Activated CD4-positive, alpha-beta T cell treated with anti-CD3 and anti-CD28 coated beads, Interleukin-2, amount 50 U/mL, for 4 hours (primary cell): ENCODE results near the gene DDX39B.
"Not testable (repeated sequence)": the region's sequence is repeated elsewhere in the genome, so short reads cannot be mapped to it uniquely, and the experiment has no call there.

Experiments
- DNase-seq, 2 experiments: peaks; one replicate each; pipeline ENCODE4 v3.0.0-alpha.2; 2020

The DDX39B gene

GRCh38 chr6:31525932-31526591 lies 15.7 kb downstream of the DDX39B start:
- no peak for DNase-seq

DNA sequence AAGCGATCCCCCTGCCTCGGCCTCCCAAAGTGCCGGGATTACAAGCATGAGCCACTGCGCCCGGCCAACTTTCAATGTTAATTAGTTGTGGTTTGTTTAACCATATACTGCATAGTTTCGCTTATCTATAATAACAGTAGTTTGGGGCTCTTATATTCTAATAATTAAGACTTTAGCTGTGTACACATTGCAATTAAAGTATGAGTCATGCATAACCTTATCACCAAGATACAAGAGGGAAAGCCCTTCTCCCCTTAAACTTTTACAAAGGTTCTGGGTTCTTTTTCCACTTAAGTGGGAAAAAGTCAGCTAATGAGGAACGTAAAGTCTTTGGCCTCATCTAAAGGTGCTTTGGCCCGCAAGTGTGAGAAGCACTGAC lies 16.3 kb downstream of the DDX39B start:
- no peak for DNase-seq

DNA sequence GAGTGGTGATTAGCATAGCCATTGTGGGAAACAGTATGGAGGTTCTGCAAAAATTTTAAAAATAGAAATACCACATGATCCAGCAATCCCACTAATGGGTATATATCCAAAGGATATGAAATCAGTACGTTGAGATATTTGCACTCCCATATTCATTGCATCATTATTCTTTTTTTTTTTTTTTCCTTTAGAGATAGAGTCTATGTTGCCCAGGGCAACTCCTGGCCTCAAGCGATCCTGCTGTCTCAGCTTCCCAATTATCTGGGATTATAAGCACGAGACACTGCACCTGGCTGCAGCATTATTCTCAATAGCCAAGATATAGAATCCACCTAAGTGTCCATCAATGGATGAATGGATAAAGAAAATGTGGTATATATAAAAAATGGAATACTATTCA lies 20.0 kb downstream of the DDX39B start:
- no peak for DNase-seq

DNA sequence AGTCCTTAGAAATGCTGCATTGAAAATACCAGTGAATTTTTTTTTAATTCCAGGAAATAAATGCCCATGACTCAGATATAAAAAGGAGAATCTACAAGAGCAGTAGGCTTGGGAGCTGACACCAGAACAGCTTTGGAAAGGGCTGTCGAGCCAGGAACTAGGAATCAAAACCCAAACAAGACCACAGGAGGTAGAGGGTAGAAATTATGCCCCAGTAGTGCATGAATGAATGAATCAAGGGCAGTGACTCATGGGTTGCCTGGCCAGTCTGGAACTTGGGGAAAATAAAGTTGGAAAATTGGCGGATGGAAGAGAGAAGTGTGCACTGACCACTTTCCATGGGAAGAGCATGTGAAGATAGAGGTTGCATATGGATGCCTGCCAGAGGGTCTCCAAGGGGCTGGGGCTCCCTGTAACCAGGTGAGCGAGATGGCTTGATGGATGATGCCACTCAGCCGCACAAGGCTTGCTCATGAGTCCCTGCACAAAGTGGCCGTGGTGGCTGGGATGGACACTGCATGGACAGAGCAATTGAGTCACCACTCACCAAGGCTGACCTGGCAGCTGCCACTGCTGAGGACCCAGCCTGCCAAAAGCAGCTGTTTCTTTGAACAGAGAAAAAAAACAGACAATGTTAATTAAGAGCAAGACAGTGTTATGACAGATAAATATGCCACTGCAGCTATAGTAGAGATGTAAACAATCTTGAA lies 28.2 kb downstream of the DDX39B start:
- DNase-seq: no peak

DNA sequence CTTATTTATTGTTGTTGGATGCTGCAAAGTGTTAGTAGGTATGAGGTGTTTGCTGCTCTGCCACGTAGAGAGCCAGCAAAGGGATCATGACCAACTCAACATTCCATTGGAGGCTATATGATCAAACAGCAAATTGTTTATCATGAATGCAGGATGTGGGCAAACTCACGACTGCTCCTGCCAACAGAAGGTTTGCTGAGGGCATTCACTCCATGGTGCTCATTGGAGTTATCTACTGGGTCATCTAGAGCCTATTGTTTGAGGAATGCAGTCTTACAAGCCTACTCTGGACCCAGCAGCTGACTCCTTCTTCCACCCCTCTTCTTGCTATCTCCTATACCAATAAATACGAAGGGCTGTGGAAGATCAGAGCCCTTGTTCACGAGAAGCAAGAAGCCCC lies 31.8 kb downstream of the DDX39B start:
- no peak for DNase-seq

- not testable (repeated sequence) for DNase-seq
Measured at GRCh38 chr6:31509036-31509435, 32.8 kb downstream of the DDX39B start.

DNA sequence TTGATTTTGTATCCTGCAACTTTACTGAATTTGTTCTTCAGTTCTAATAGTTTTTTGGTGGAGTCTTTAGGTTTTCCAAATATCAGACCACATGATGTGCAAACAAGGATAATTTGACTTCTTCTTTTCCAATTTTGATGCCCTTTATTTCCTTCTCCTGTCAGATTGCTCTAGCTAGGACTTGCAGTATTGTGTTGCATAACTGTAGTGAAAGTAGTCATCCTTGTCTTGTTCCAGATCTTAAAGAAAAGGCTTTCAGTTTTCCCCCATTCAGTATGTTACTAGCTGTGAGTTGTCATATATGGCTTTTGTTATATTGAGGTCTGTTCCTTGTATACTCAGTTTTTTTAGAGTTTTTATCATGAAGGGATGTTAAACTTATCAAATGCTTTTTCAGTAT lies 39.2 kb downstream of the DDX39B start:
- DNase-seq: no peak

DNA sequence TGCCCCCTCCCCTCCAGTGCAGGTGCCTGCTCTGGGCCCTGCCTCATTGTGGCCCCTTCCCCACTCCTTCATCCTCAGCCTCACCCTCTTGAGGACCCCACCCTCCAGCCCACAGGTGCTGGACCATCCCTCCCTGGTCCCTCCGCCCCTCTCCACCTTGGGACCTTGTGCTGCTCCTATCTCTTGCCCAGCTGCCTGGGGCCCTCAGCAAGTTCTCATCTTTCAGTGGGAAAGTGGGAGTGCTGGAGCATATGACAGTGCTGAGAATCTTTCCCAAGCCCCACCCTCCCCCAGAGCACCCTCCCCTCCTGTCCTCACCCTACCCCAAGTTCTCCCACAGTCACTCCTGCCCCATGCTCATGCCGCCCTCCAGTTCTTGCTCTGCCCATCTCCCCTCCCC lies 42.2 kb downstream of the DDX39B start:
- not testable (repeated sequence) for DNase-seq

DNA sequence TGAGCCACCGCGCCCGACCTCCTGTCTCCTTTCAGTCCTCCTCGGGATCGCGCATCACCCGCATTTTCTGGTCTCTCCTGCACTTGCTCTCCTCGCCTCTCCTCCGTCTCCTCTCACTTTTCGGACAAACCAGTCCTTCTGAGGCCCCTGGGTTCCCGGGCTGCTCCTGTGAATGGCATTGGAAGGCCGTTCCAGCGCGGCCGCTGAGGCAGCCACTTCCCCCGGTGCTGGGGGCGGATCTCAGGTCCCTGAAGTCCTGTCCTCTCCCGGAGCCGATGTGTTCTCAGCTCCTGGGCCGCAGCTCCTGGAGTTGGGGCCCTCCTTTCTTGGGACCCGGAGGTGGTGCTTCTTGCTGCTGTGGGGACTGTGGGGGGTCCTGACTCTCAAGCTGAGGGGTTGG lies 43.1 kb downstream of the DDX39B start:
- DNase-seq: no peak

DNA sequence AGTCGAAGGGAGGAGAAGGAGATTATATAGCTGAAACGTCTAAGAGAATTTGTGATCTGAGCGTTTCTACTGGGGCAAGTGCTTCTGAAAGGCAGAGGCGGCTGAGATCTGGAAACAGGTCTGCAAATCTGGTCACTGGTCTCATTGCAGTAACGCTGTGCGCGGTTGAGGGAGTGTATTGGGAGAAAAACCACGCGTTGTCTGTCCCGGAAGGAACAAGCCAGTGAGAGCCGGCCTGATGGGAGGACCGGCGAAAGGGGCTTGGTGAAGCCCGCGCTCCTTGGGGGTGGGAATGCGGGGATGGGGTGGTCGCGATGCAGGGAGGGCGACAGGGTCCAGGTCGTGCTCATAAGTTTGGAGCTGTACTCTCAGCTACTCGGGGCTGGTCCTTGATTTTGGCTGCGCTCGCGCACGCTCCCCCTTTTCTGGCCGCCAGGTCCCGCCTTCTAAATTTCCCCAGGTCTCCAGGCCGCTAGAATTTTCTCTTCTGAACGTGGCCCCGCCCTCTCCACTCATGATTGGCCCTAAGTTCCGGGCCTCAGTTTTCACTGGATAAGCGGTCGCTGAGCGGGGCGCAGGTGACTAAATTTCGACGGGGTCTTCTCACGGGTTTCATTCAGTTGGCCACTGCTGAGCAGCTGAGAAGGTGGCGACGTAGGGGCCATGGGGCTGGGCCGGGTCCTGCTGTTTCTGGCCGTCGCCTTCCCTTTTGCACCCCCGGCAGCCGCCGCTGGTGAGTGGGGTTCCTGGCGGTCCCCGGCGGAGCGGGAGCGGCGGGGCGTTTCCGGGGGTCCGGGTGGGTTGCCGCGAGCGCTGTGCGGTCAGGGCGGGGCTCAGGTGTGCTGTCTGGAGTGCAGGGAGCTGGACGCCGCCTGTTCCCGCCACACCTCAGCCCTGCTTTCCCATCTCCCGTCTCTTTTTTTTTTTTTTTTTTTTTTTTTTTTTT lies 44.0 kb downstream of the DDX39B start, which contains the start of gene MICB:
MICB (plus strand) TSS at position 615 of the 946 bp plus-strand sequence; CDS start at position 664, 49 bp downstream.
- DNase-seq: peak; percentile 84 to 85

DNA sequence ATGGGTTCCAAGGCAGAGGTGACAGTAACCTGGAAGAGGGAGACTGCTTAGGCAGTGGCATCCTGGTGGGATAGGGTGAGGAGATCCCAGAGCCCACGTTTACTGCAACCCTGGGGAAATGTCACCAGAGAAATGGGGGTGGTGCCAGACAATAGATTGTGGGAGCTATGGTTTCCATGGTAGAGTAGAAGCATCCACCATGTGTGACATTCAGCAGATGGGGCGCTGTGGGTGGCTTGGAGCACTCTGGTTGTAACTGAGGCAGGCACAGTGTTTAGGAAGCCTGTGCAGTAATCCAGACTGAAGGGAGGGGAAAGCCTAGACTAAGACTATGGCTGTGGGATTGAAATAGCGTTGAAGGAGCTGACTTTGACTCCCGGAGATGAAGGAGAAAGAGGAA lies 45.0 kb downstream of the DDX39B start:
- not testable (repeated sequence) for DNase-seq

DNA sequence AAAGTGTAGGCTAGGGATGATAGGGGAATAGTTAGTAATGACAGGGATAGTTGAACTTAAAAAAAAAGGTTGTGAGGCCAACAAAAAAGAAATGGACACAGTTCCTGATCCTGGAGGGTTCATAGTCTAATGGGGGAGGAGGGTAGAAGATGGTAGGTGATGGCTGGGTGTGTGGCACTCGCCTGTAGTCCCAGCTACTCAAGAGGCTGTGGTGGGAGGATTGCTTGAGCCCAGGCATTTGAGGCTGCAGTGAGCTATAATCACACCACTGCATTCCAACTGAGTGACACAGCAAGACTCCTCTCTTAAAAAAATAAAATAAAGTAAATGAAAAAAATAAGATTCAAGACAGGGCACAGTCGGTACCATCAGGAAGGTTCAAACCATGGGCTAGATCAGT lies 46.2 kb downstream of the DDX39B start:
- no peak for DNase-seq

DNA sequence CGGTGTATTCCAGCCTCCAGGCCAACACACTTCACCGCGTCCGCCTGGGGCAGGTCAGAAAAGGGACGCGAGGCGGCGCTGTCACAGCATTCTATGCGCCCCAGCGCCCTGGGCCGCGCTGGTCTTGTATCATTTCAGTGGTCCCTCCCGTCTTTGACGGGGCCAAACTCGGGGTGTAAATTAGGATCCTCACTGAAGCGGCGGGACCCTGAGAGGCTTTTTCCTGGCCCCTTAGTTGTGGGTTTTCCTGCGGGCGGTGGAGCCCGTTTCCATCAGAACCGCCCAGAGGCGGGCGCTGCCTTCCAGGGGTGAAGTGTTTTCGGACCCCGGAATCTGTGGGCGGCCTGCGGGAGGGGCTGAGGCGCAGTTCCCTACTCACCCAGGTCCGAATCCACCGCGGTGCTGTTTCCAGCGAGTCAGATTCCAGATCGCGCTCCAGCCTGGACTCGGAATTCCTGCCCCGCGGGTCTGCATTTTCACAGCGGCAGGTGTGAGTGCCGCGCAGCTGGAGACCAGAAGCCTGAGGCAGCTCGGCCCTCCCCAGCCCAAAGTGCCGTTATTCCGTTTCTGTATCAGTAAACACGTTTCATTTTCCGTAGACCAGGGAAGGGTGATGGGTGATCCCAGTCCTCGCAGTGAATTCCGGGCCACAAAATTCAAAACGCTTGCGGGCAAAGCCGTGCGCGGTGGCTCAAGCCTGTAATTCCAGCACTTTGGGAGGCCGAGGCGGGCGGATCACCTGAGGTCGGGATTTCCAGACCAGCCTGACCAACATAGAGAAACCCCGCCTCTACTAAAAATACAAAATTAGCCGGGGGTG lies 47.7 kb downstream of the DDX39B start:
- DNase-seq: peak; percentile 71 to 73

DNA sequence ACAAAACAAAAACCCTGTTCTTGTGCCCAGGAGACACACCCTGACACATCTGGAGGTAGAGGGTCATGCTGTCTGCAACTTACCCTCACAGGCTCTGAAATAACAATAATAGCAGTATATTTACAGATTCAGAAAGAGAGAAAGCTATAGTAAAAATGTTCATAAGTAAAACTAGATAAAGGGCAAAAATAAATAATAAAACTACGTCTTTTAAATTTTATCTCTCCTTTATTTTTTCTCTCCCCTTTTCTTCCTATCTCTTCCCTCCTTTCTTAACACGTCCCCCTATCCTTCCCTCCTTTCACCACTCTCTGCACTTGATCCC lies 48.3 kb downstream of the DDX39B start:
- DNase-seq: not testable (repeated sequence)

DNA sequence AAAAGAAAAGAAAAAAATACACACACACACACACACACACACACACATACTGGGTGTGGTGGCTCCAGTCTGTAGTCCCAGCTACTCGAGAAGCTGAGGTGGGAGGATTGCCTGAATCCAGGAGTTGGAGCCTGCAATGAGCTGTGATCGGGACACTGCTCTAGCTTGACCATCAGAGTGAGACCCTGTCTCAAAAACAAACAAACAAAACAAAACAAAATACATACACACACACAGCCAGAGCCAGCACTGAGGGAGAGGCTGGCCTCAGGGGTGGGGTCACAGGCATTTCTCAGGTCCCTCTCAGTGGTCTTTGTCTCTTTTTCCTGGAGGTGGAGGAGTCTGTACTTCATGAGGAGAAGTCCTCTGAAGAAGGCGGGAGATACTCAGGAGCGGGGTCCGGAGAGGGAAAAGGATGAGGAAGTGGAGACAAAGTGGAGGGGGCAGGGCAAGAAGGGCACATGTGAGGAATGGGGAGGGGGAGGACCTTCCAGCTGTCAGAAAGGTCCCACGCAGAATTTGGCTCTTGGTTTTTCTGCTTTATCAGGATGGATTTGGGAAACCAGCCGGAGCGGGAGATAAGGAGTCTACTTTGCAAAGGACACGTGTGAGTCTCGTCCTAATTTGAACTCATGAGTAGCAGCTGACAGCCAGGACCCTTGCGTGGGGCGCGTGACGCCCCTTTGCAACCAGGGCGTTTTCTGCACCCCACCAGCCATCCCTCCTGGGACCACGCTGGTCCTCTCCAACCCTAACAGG lies 51.5 kb downstream of the DDX39B start:
- DNase-seq: no peak

- DNase-seq: no peak
Measured at GRCh38 chr6:31489086-31489485, 52.7 kb downstream of the DDX39B start.

- not testable (repeated sequence) for DNase-seq
Measured at GRCh38 chr6:31487674-31488073, 54.1 kb downstream of the DDX39B start.

DNA sequence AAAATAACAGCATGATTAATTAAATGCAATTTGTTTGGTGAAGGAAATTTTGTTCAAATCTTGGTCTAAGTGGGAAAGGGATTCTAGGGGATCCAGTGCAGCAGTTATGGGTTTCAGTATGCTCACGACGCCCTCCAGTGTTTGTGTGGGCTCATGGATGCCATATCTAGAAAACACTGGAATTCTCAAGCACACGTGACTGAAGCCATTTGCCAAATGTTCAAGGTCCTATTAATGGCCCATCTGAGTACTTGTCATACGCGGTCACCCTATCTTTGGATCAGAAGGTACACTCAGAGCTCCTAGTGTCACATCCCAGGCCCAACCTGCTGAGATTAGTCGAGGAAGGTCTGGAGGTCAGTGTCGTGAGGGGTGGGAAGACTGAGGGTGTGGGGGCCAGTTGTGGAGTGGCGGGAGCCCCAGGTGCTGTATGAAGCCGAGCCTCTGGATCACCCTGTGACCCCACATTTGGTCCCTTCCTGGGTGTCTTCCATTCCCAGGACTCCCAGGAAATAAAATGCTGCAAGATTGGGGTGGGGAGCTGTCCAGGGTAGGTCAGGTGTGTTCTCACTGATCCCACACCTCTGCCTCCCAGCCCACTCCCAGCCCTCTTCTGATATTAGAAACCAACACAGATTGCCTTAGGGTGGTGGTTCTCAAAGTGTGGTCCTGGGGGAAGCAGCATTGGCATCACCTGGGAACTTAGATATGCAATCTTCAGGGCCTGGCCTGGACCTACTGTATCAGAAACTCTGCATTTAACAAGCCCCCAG lies 55.6 kb downstream of the DDX39B start:
- not testable (repeated sequence) for DNase-seq

GRCh38 chr6:31485055-31485454 lies 56.7 kb downstream of the DDX39B start:
- DNase-seq: no peak

- DNase-seq: no peak
Measured at GRCh38 chr6:31483392-31483791, 58.4 kb downstream of the DDX39B start.

DNA sequence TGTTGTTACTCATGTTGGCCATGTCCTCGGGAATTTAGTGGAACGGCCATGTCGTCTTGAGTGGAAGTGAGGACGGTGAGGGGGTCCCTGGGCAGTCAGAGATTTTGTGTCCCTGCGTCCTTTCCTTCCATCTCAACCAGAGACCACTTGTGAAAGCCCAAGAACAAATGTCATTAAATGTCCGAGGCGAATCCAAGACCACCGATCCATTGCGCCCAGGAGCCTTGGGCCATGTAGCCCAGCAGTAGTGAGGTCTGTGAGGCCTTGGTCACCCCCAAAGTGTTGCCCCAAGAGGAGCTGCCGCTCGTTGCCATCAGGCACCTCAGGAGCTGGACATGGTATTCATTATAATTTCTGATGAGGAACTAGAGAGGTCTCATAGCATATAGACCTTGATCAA lies 61.2 kb downstream of the DDX39B start:
- no peak for DNase-seq
